HCT116 (cell line): Measurements from ENCODE around the gene RBM19. TPM values are rescaled to one million over a fixed set of nuclear protein-coding genes. Genes with fewer than 3 reads are reported as not detected.

ENCODE experiments used
- ATAC-seq: fragments of 200-7000 bp; cut with Tn5 transposase; 2 replicates; pipeline ENCODE4 v1.9.1; 2020; ENCODE audit warnings: mild to moderate bottlenecking, moderate library complexity
- BruUV-seq: library from RNA; stranded (reverse); fragments of 400-500 nt; replicated peaks from 2 replicates; lab custom pipeline; 2021; lab: Mats Ljungman, UMichigan
- CTCF ChIA-PET: fragments of 300-600 bp; sonication (Branson Sonifier 250); formaldehyde crosslinking; loops from one replicate; lab custom pipeline; 2021; ENCODE audit warnings: antibody characterized with exemption; lab: Charles Lee
- POLR2A ChIA-PET: fragments of 300-600, 350-600 bp; sonication (Branson Sonifier 250); formaldehyde crosslinking; loops from one replicate; lab custom pipeline; 2021; ENCODE audit warnings: antibody characterized with exemption; lab: Charles Lee
- RAD21 ChIA-PET, 2 experiments: fragments of 300-600 bp; sonication (Branson Sonifier 250); formaldehyde crosslinking; loops; one replicate each; lab custom pipeline; 2023; ENCODE audit warnings: low total read pairs in 2 of 2; ENCODE audit not compliant: uncharacterized antibody in 2 of 2, unreplicated experiment in 2 of 2, low non-redundant PET in 1 of 2; lab: Charles Lee
- DNase-seq: peaks from one replicate; pipeline ENCODE4 v3.0.0-alpha.2; 2010; ENCODE audit warnings: low read depth, low spot score
- H2AFZ ChIP-seq: fragments of 200-600 bp; shearing (Covaris generic), sonication (generic); 2 replicates; pipeline ENCODE4 v1.6.1; 2017; ENCODE audit warnings: low read depth, mixed run types, mixed read lengths, antibody characterized with exemption, low read length; ENCODE audit not compliant: poor library complexity, severe bottlenecking
- H3K27ac ChIP-seq: 2 replicates; pipeline ENCODE4 v1.5.1; 2012; ENCODE audit warnings: low read depth, low read length
- H3K27me3 ChIP-seq: fragments of 200-600 bp; sonication (generic); 2 replicates; pipeline ENCODE4 v1.6.1; 2016; ENCODE audit warnings: mixed run types, low read length, mixed read lengths; ENCODE audit not compliant: insufficient read depth
- H3K36me3 ChIP-seq, 2 experiments: fragments of 200-500 bp in 1 of 2; fragments of 200-600 bp in 1 of 2; sonication (Bioruptor generic) in 1 of 2; sonication (generic) in 1 of 2; 2 replicates each; pipeline versions ENCODE4 v1.5.1 to v1.6.1; 2014 to 2016; ENCODE audit warnings: low read length in 2 of 2, inconsistent platforms in 1 of 2, mixed read lengths in 1 of 2, mixed run types in 1 of 2; ENCODE audit not compliant: insufficient read depth in 2 of 2, control insufficient read depth in 1 of 2
- H3K4me1 ChIP-seq, 2 experiments: fragments of 200-600 bp in 1 of 2; sonication (generic) in 1 of 2; 2 replicates each; pipeline versions ENCODE4 v1.5.1 to v1.6.1; 2012 to 2017; ENCODE audit warnings: low read length in 2 of 2, inconsistent platforms in 1 of 2, mild to moderate bottlenecking in 1 of 2, mixed read lengths in 1 of 2, mixed run types in 1 of 2, moderate library complexity in 1 of 2; ENCODE audit not compliant: insufficient read depth in 2 of 2, control insufficient read depth in 1 of 2
- H3K4me2 ChIP-seq: fragments of 200-600 bp; sonication (generic); 2 replicates; pipeline ENCODE4 v1.6.1; 2017; ENCODE audit warnings: mixed run types, low read length, mixed read lengths
- H3K4me3 ChIP-seq, 2 experiments: fragments of 200-600 bp in 1 of 2; sonication (generic) in 1 of 2; replicated peaks in 1 of 2; 2 replicates each; pipeline ENCODE4 v1.5.1; 2011 to 2016; ENCODE audit warnings: low read length in 2 of 2, control low read depth in 1 of 2, low read depth in 1 of 2, mild to moderate bottlenecking in 1 of 2, mixed read lengths in 1 of 2, mixed run types in 1 of 2
- H3K79me2 ChIP-seq: fragments of 200-600 bp; sonication (generic); 2 replicates; pipeline ENCODE4 v1.6.1; 2017; ENCODE audit warnings: mild to moderate bottlenecking, mixed run types, low read length, moderate library complexity, mixed read lengths; ENCODE audit not compliant: insufficient read depth
- H3K9ac ChIP-seq: fragments of 200-600 bp; sonication (generic); 2 replicates; pipeline ENCODE4 v1.6.1; 2016; ENCODE audit warnings: low read length, mixed read lengths
- H3K9me2 ChIP-seq: fragments of 200-600 bp; sonication (generic), shearing (Covaris generic); 2 replicates; pipeline ENCODE4 v1.6.1; 2017; ENCODE audit warnings: mixed run types, mild to moderate bottlenecking, moderate library complexity; ENCODE audit not compliant: insufficient read depth
- H3K9me3 ChIP-seq, 2 experiments: fragments of 200-500 bp in 1 of 2; fragments of 200-600 bp in 1 of 2; sonication (Bioruptor generic) in 1 of 2; sonication (generic) in 1 of 2; 2 replicates each; pipeline ENCODE4 v1.6.1; 2014 to 2017; ENCODE audit warnings: low read length in 2 of 2, mixed read lengths in 2 of 2, inconsistent platforms in 1 of 2, low read depth in 1 of 2, mild to moderate bottlenecking in 1 of 2, mixed run types in 1 of 2, moderate library complexity in 1 of 2; ENCODE audit not compliant: control insufficient read depth in 1 of 2, insufficient read depth in 1 of 2
- H4K20me1 ChIP-seq: fragments of 200-600 bp; sonication (generic), shearing (Covaris generic); 2 replicates; pipeline ENCODE4 v1.6.1; 2017; ENCODE audit warnings: mixed run types, mild to moderate bottlenecking, moderate library complexity; ENCODE audit not compliant: insufficient read depth
- ATF3 ChIP-seq: IDR thresholded peaks from 2 replicates; pipeline ENCODE4 v1.6.1; 2012
- CEBPB ChIP-seq: IDR thresholded peaks from 2 replicates; pipeline ENCODE4 v1.6.1; 2012; ENCODE audit warnings: low read depth
- EZH2phosphoT487 ChIP-seq: fragments of 200-600 bp; IDR thresholded peaks from 2 replicates; pipeline ENCODE4 v1.6.1; 2018; ENCODE audit warnings: antibody characterized with exemption, borderline replicate concordance
- JUND ChIP-seq: IDR thresholded peaks from 2 replicates; pipeline ENCODE4 v1.6.1; 2012
- SIN3A ChIP-seq: IDR thresholded peaks from 2 replicates; pipeline ENCODE4 v1.6.1; 2012; ENCODE audit warnings: low read depth
- SRF ChIP-seq: IDR thresholded peaks from 2 replicates; pipeline ENCODE4 v1.6.1; 2012; ENCODE audit warnings: low read depth
- ZBTB33 ChIP-seq: IDR thresholded peaks from 2 replicates; pipeline ENCODE4 v1.6.1; 2011; ENCODE audit warnings: mild to moderate bottlenecking, low read length, moderate library complexity; ENCODE audit not compliant: insufficient replicate concordance; ENCODE audit errors: extremely low read depth
- intact Hi-C: fragments of 100-400 bp; cut with micrococcal nuclease; formaldehyde crosslinking; loops from 2 replicates; pipeline ENCODE4 v1.10.0; 2022
- total RNA-seq: library from RNA; stranded (reverse); gene quantifications from one replicate; pipeline ENCODE4 v1.2.1, GENCODE V29; 2021; ENCODE audit not compliant: unreplicated experiment

RBM19 gene
- total RNA-seq, 1 experiment from 2014 or later = 30.7 TPM

- CTCF ChIA-PET = no interaction called here
- Histone ChIP-seq H3K27ac (no peak overlapping the region), H3K4me1 (0 out of 4 replicates have a peak, but pooled peaks cover 0 to 3% of the 10 kb centered on the region in 2 experiments), H3K36me3 (no peaks in the 10 kb centered on the region), H3K27me3 (no peaks in the 10 kb centered on the region), H3K9me2 (no peaks in the 10 kb centered on the region), H3K9me3 (no peaks in the 10 kb centered on the region), H3K9ac (no peak overlapping the region), H3K4me3 (no peak overlapping the region), H2AFZ (no peak overlapping the region), H4K20me1 (no peaks in the 10 kb centered on the region), H3K79me2 (no peaks in the 10 kb centered on the region), H3K4me2 (no peak overlapping the region)
- no peak for TF ChIP-seq ATF3
- TF ChIP-seq EZH2phosphoT487 = no peak
- TF ChIP-seq CEBPB = no peak
- no peak for TF ChIP-seq JUND
- TF ChIP-seq SIN3A = no peak
- no peak for TF ChIP-seq ZBTB33
- no peak for TF ChIP-seq SRF
- POLR2A ChIA-PET = no interaction called here
- DNase-seq (no peak), ATAC-seq (no peak)
- BruUV-seq = no TSS peak
- intact Hi-C loops = no loop called here
- RAD21 ChIA-PET = no interaction called here
Measured at GRCh38 chr12:113863455-113863845, 102.7 kb downstream of the RBM19 start.
